Kidney (tissue), 14 donors: Measurements from ENCODE around the gene VPS35. TPM values are rescaled to one million over a fixed set of nuclear protein-coding genes. Genes with fewer than 3 reads are reported as not detected.

Source experiments
- DNase-seq, 5 donors: peaks; one replicate each; pipeline ENCODE4 v3.0.0-alpha.2; 2013 to 2020
- FAIRE-seq: peaks from 2 replicates; lab custom pipeline; 2012; peaks lifted over from hg19 to GRCh38; lab: Jason Lieb, UNC
- H3K27ac ChIP-seq, 2 donors: one replicate each; pipeline ENCODE4 v1.7.0; 2013; ENCODE audit warnings: low read depth in 2 of 2, low read length in 2 of 2, inconsistent platforms in 1 of 2
- H3K27me3 ChIP-seq: one replicate; pipeline ENCODE4 v1.7.1; 2013; ENCODE audit warnings: low read length, inconsistent platforms; ENCODE audit not compliant: control insufficient read depth, insufficient read depth
- H3K36me3 ChIP-seq, 3 donors: one replicate each; pipeline versions ENCODE4 v1.7.0 to v1.7.1; 2013; ENCODE audit warnings: low read length in 3 of 3, control low read depth in 1 of 3, inconsistent platforms in 1 of 3; ENCODE audit not compliant: insufficient read depth in 3 of 3, control insufficient read depth in 2 of 3
- H3K4me1 ChIP-seq, 3 donors: one replicate each; pipeline versions ENCODE4 v1.7.0 to v1.7.1; 2013; ENCODE audit warnings: low read length in 3 of 3, inconsistent platforms in 1 of 3, low read depth in 1 of 3; ENCODE audit not compliant: control insufficient read depth in 2 of 3, insufficient read depth in 2 of 3
- H3K4me3 ChIP-seq, 3 donors: one replicate each; pipeline versions ENCODE4 v1.7.0 to v1.8.1; 2013; ENCODE audit warnings: low read length in 3 of 3, control low read depth in 1 of 3, inconsistent platforms in 1 of 3
- H3K9ac ChIP-seq, 3 donors: one replicate each; pipeline versions ENCODE4 v1.7.0 to v1.7.1; 2013; ENCODE audit warnings: low read length in 3 of 3, control low read depth in 1 of 3, inconsistent platforms in 1 of 3
- H3K9me3 ChIP-seq, 3 donors: one replicate each; pipeline versions ENCODE4 v1.7.0 to v1.7.1; 2013; ENCODE audit warnings: low read length in 3 of 3, control low read depth in 1 of 3, inconsistent platforms in 1 of 3; ENCODE audit not compliant: control insufficient read depth in 2 of 3, insufficient read depth in 1 of 3
- CTCF ChIP-seq: IDR thresholded peaks from 3 replicates; pipeline ENCODE4 v1.5.1; 2012; ENCODE audit warnings: mild to moderate bottlenecking, moderate library complexity, borderline replicate concordance; ENCODE audit not compliant: insufficient read depth; ENCODE audit errors: extremely low read depth
- intact Hi-C: fragments of 100-400 bp; cut with DNase I; formaldehyde crosslinking; loops from one replicate; pipeline ENCODE4 v1.11.1; 2022
- polyA plus RNA-seq: library from polyadenylated mRNA; stranded (reverse); fragments of 350-450 nt; fragmentation: Illumina TruSeq; extraction: RNeasy Lipid Tissue Mini Kit (QIAGEN cat#74804); gene quantifications from one replicate; pipeline ENCODE4 v1.2.3, GENCODE V29; 2014; ENCODE audit warnings: low read depth, low replicate concordance; ENCODE audit not compliant: insufficient read depth
- total RNA-seq: library from RNA; stranded (reverse); fragmentation: NEBNext Ultra II Directional; extraction: Animal tissue kit (Norgen Biotek cat#: 25700); gene quantifications from one replicate; pipeline ENCODE4 v1.2.1, GENCODE V29; 2021
- donor health status: control.
- donor health status: control.
- donor health status: control.
- donor health status: control.
- donor health status: control.
- donor health status: DM: yes; HTN: yes; CAD: no.
- donor health status: Normal renal cell carcinoma (clear cell type).

Gene VPS35
- total and polyA plus RNA-seq, 2 donors from 2014 or later, result 31.8 to 96.7 TPM

DNA sequence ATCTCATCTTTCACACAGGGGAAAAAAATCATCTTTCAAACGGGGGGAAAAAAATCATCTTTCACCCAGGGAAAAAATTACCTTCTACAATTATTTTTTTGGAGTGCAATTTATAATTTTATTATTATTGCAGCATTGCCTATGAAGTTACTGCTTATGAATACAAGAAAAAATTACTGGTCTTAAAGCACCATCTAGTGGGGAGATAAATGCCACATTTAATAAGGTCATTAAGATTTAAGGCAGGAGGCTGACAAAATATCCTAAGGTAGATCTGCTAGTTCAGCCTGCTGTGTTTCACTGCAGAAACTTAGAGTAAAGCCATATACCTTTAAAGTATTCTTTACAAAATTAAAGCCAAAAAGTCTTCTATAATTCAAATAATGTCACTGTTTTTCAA, 81.4 kb downstream of the VPS35 start:
- peak in 2 of 5 donors; percentile 35 to 50 for DNase-seq
- H3K9me3 ChIP-seq, result no peaks in the 10 kb centered on the region
- intact Hi-C loops, result no loop called here
- H3K4me1 ChIP-seq, result no peaks in the 10 kb centered on the region
- TF ChIP-seq CTCF, result peak; percentile 27
- FAIRE-seq, result peak; percentile 52
- no peaks in the 10 kb centered on the region for H3K36me3 ChIP-seq
- H3K4me3 ChIP-seq, result no peak overlapping the region
- no peak overlapping the region for H3K9ac ChIP-seq
- H3K27me3 ChIP-seq, result no peaks in the 10 kb centered on the region
- H3K27ac ChIP-seq, result no peak overlapping the region

DNA sequence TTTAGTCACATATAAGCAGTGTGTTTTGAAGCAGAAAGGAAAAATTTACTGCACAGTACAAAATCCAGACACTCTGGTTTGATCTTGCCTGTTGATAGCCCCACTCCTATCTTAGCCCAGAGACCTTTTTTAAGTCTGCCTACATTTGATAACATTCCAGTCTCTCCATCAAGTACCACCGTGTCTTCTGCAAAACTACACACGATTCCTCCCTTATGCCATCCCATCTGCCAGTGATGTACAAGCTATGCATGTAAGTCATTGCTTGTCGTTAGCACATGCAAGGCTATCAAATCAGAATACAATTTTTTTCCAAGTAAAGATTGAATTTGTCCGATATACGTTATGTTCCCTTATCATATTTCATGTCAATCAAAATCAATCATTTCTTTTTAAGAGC, 82.7 kb downstream of the VPS35 start:
- FAIRE-seq (no peak), DNase-seq (no peak)
- H3K4me3 ChIP-seq, result no peak overlapping the region
- no peaks in the 10 kb centered on the region for H3K27me3 ChIP-seq
- H3K4me1 ChIP-seq, result no peaks in the 10 kb centered on the region
- H3K9me3 ChIP-seq, result no peaks in the 10 kb centered on the region
- no peak overlapping the region for H3K9ac ChIP-seq
- H3K27ac ChIP-seq, result no peak overlapping the region
- H3K36me3 ChIP-seq, result no peaks in the 10 kb centered on the region
- intact Hi-C loops, result no loop called here
- no peak for TF ChIP-seq CTCF

Other genes starting within 250 kb of the VPS35 start
- gene SHCBP1, start 67.8 kb downstream of the VPS35 start, total RNA-seq, result 1.6 TPM
- gene SHCBP1, start 67.8 kb downstream of the VPS35 start, polyA plus RNA-seq, result 2.6 TPM
- gene ORC6, start 481 bp upstream of the VPS35 start, total RNA-seq, result 0.94 TPM
- gene ORC6, start 481 bp upstream of the VPS35 start, polyA plus RNA-seq, result 1.5 TPM
- gene MYLK3, start 59.2 kb upstream of the VPS35 start, total RNA-seq, result 0.31 TPM
- 1.5 TPM for gene MYLK3, start 59.2 kb upstream of the VPS35 start, polyA plus RNA-seq
- gene C16orf87, start 142.0 kb upstream of the VPS35 start, total RNA-seq, result 7.2 TPM
- gene C16orf87, start 142.0 kb upstream of the VPS35 start, polyA plus RNA-seq, result 11.2 TPM
- gene GPT2, start 195.2 kb upstream of the VPS35 start, total RNA-seq, result 6.5 TPM
- 37.1 TPM for gene GPT2, start 195.2 kb upstream of the VPS35 start, polyA plus RNA-seq